OCI-LY7 (cell line): ENCODE measurements around the gene MARCHF9. TPM values are rescaled to one million over a fixed set of nuclear protein-coding genes. Genes with fewer than 3 reads are reported as not detected.

Experiments used
- BruUV-seq: library from RNA; stranded (reverse); fragments of 400-500 nt; replicated peaks from 2 replicates; lab custom pipeline; 2021; lab: Mats Ljungman, UMichigan
- CTCF ChIA-PET: fragments of 300-600 bp; sonication (Branson Sonifier 250); formaldehyde crosslinking; loops from one replicate; lab custom pipeline; 2022; ENCODE audit warnings: antibody characterized with exemption; ENCODE audit not compliant: unreplicated experiment; lab: Charles Lee
- POLR2A ChIA-PET: fragments of 300-600 bp; sonication (Branson Sonifier 250); formaldehyde crosslinking; loops from one replicate; lab custom pipeline; 2022; ENCODE audit warnings: antibody characterized with exemption; lab: Charles Lee
- DNase-seq: peaks from one replicate; pipeline ENCODE4 v3.0.0-alpha.2; 2015; ENCODE audit warnings: low spot score
- H2AFZ ChIP-seq: fragments of 200-600 bp; sonication (generic), shearing (Covaris generic); 2 replicates; pipeline ENCODE4 v1.6.1; 2014; ENCODE audit warnings: mild to moderate bottlenecking, antibody characterized with exemption, low read length, moderate library complexity
- H3K27ac ChIP-seq: fragments of 200-600 bp; sonication (generic); 2 replicates; pipeline ENCODE4 v1.5.1; 2014; ENCODE audit warnings: mixed run types, low read depth, mild to moderate bottlenecking, moderate library complexity, low read length, inconsistent platforms; ENCODE audit not compliant: poor library complexity, severe bottlenecking
- H3K36me3 ChIP-seq: fragments of 200-600 bp; sonication (generic); 2 replicates; pipeline ENCODE4 v1.6.1; 2014; ENCODE audit warnings: mild to moderate bottlenecking, antibody characterized with exemption, low read length, moderate library complexity, mixed read lengths; ENCODE audit not compliant: insufficient read depth
- H3K4me1 ChIP-seq: fragments of 200-600 bp; sonication (generic); 2 replicates; pipeline ENCODE4 v1.5.1; 2014; ENCODE audit warnings: mild to moderate bottlenecking, low read length; ENCODE audit not compliant: insufficient read depth, poor library complexity, severe bottlenecking
- H3K4me2 ChIP-seq: fragments of 200-600 bp; sonication (generic); 2 replicates; pipeline ENCODE4 v1.6.1; 2014; ENCODE audit warnings: mild to moderate bottlenecking, low read length
- H3K4me3 ChIP-seq: fragments of 200-600 bp; sonication (generic); 2 replicates; pipeline ENCODE4 v1.5.1; 2014; ENCODE audit warnings: mild to moderate bottlenecking, low read depth, low read length; ENCODE audit not compliant: poor library complexity, severe bottlenecking
- H3K79me2 ChIP-seq: fragments of 200-600 bp; sonication (generic); 2 replicates; pipeline ENCODE4 v1.6.1; 2016; ENCODE audit warnings: low read depth, mild to moderate bottlenecking, low read length, moderate library complexity, mixed read lengths; ENCODE audit not compliant: insufficient read depth
- H3K9me2 ChIP-seq: fragments of 200-600 bp; sonication (generic); 2 replicates; pipeline ENCODE4 v1.6.1; 2016; ENCODE audit warnings: mild to moderate bottlenecking, low read length, mixed read lengths; ENCODE audit not compliant: insufficient read depth
- H3K9me3 ChIP-seq: fragments of 200-600 bp; sonication (generic); 2 replicates; pipeline ENCODE4 v1.6.1; 2014; ENCODE audit warnings: mild to moderate bottlenecking, mixed run types, low read length, mixed read lengths
- H4K20me1 ChIP-seq: fragments of 200-600 bp; sonication (generic); 2 replicates; pipeline ENCODE4 v1.6.1; 2014; ENCODE audit warnings: mild to moderate bottlenecking, antibody characterized with exemption, low read length, moderate library complexity, mixed read lengths; ENCODE audit not compliant: insufficient read depth
- CTCF ChIP-seq: fragments of 200-600 bp; sonication (generic); conservative IDR thresholded peaks from 2 replicates; pipeline ENCODE4 v1.5.1; 2014; ENCODE audit warnings: mild to moderate bottlenecking, antibody characterized with exemption, low read length, moderate library complexity, mixed read lengths
- EZH2phosphoT487 ChIP-seq: fragments of 200-600 bp; sonication (generic); IDR thresholded peaks from 2 replicates; pipeline ENCODE4 v1.6.1; 2018; ENCODE audit warnings: low read depth, borderline replicate concordance, mild to moderate bottlenecking, mixed run types, antibody characterized with exemption, low read length, moderate library complexity, mixed read lengths
- intact Hi-C: fragments of 100-400 bp; cut with micrococcal nuclease; formaldehyde crosslinking; loops from one replicate; pipeline ENCODE4 v1.10.0; 2022; ENCODE audit not compliant: unreplicated experiment
- total RNA-seq, 2 experiments: library from RNA; depleted of rRNA in 1 of 2; stranded (reverse); fragments of >200 nt in 1 of 2; shearing (Covaris generic) in 1 of 2; gene quantifications; 2 replicates each; pipeline ENCODE4 v1.2.3, GENCODE V29; 2014 to 2022

MARCHF9 gene
- total RNA-seq, 2 experiments from 2014 or later: 29.3 to 46.2 TPM

- TF ChIP-seq EZH2phosphoT487 (no peak), CTCF (no peak)
- no peak overlapping the region for H2AFZ ChIP-seq
- ChIA-PET CTCF (no interaction called here), POLR2A (interaction anchor here (0.5 to 0.6 kb wide), 2 partner anchors 26 to 325 kb away, joined by 3 to 4 read pairs; no protein-coding TSS in a partner anchor)
- H3K36me3 ChIP-seq: peaks cover 4% of the 10 kb centered on the region; the same call in 1 of the 2 replicates
- peak overlapping the region; percentile 93; the same call in 1 of the 2 replicates for H3K4me2 ChIP-seq
- no peaks in the 10 kb centered on the region for H4K20me1 ChIP-seq
- intact Hi-C loops: no loop called here
- BruUV-seq: no TSS peak
- DNase-seq: no peak
- no peak overlapping the region for H3K27ac ChIP-seq
- no peaks in the 10 kb centered on the region for H3K9me3 ChIP-seq
- H3K9me2 ChIP-seq: no peaks in the 10 kb centered on the region
- peaks cover 14% of the 10 kb centered on the region; the same call in 1 of the 2 replicates for H3K79me2 ChIP-seq
- H3K4me1 ChIP-seq: peaks cover 40% of the 10 kb centered on the region
- H3K4me3 ChIP-seq: no peak overlapping the region
Measured at GRCh38 chr12:57739387-57739786, 15.5 kb upstream of the MARCHF9 start.

- peak overlapping the region; percentile 80 for H3K4me3 ChIP-seq
- H3K9me3 ChIP-seq: no peaks in the 10 kb centered on the region
- peaks cover 47% of the 10 kb centered on the region for H3K4me1 ChIP-seq
- BruUV-seq: no TSS peak
- no peak overlapping the region for H3K27ac ChIP-seq
- ChIA-PET CTCF (no interaction called here), POLR2A (no interaction called here)
- TF ChIP-seq CTCF (no peak), EZH2phosphoT487 (no peak)
- H2AFZ ChIP-seq: no peak overlapping the region
- peak overlapping the region; percentile 93 for H3K4me2 ChIP-seq
- H3K36me3 ChIP-seq: peaks cover 1% of the 10 kb centered on the region; the same call in 1 of the 2 replicates
- no peaks in the 10 kb centered on the region for H3K9me2 ChIP-seq
- no peaks in the 10 kb centered on the region for H4K20me1 ChIP-seq
- DNase-seq: no peak
- H3K79me2 ChIP-seq: peaks cover 14% of the 10 kb centered on the region; the same call in 1 of the 2 replicates
- intact Hi-C loops: loop anchor here (5.0 kb wide), 1 partner anchor 263 kb away; the partner anchor contains the start of gene ARHGAP9
Measured at GRCh38 chr12:57739914-57740538, 14.9 kb upstream of the MARCHF9 start.
